ENCODE data around the gene ELFN1.

ELFN1 gene

GRCh38 chr7:1744296-1745017 lies 74.4 kb downstream of the ELFN1 start:
- H3K9me3 ChIP-seq (ENCODE audit: severe bottlenecking) = no peaks in the 10 kb centered on the region
- H3K36me3 ChIP-seq = peaks cover 29% of the 10 kb centered on the region
- H3K4me3 ChIP-seq (ENCODE audit: low read depth, low read length) = no peak overlapping the region
- H3K27ac ChIP-seq = no peak overlapping the region
- TF ChIP-seq CTCF (IDR thresholded peaks at IDR 0.05; ENCODE audit: low read depth, low read length) = no peak
- H3K27me3 ChIP-seq (ENCODE audit: insufficient read depth, low read depth, severe bottlenecking) = no peaks in the 10 kb centered on the region
- no peak for DNase-seq

- Histone ChIP-seq H3K27ac (no peak overlapping the region), H3K9me3 (ENCODE audit: severe bottlenecking) (no peaks in the 10 kb centered on the region), H3K4me3 (ENCODE audit: low read depth, low read length) (no peak overlapping the region), H3K36me3 (peaks cover 29% of the 10 kb centered on the region), H3K27me3 (ENCODE audit: insufficient read depth, low read depth, severe bottlenecking) (no peaks in the 10 kb centered on the region)
- TF ChIP-seq CTCF (IDR thresholded peaks at IDR 0.05; ENCODE audit: low read depth, low read length) = no peak
- no peak for DNase-seq
Measured at GRCh38 chr7:1745018-1745532, 75.0 kb downstream of the ELFN1 start.

- no peaks in the 10 kb centered on the region for H3K9me3 ChIP-seq (ENCODE audit: severe bottlenecking)
- no peak for TF ChIP-seq CTCF (IDR thresholded peaks at IDR 0.05; ENCODE audit: low read depth, low read length)
- no peak for DNase-seq
- no peaks in the 10 kb centered on the region for H3K27me3 ChIP-seq (ENCODE audit: insufficient read depth, low read depth, severe bottlenecking)
- H3K36me3 ChIP-seq = peaks cover 29% of the 10 kb centered on the region
- no peak overlapping the region for H3K4me3 ChIP-seq (ENCODE audit: low read depth, low read length)
- H3K27ac ChIP-seq = no peak overlapping the region
Measured at GRCh38 chr7:1745576-1746490, 75.8 kb downstream of the ELFN1 start.

GRCh38 chr7:1746491-1746975 lies 76.5 kb downstream of the ELFN1 start:
- Histone ChIP-seq H3K27ac (no peak overlapping the region), H3K9me3 (ENCODE audit: severe bottlenecking) (no peaks in the 10 kb centered on the region), H3K36me3 (peaks cover 29% of the 10 kb centered on the region), H3K4me3 (ENCODE audit: low read depth, low read length) (no peak overlapping the region), H3K27me3 (ENCODE audit: insufficient read depth, low read depth, severe bottlenecking) (no peaks in the 10 kb centered on the region)
- DNase-seq = no peak
- TF ChIP-seq CTCF (IDR thresholded peaks at IDR 0.05; ENCODE audit: low read depth, low read length) = no peak

- Histone ChIP-seq H3K4me3 (ENCODE audit: low read depth, low read length) (no peak overlapping the region), H3K27ac (no peak overlapping the region), H3K9me3 (ENCODE audit: severe bottlenecking) (no peaks in the 10 kb centered on the region), H3K36me3 (peaks cover 29% of the 10 kb centered on the region), H3K27me3 (ENCODE audit: insufficient read depth, low read depth, severe bottlenecking) (no peaks in the 10 kb centered on the region)
- no peak for DNase-seq
- no peak for TF ChIP-seq CTCF (IDR thresholded peaks at IDR 0.05; ENCODE audit: low read depth, low read length)
Measured at GRCh38 chr7:1747004-1747801, 77.1 kb downstream of the ELFN1 start.
